ENCODE measurements around the gene OLFML2B. TPM values are rescaled to one million over a fixed set of nuclear protein-coding genes. Genes with fewer than 3 reads are reported as not detected.

OLFML2B gene
- polyA plus RNA-seq, 2 of the 4 experiments (the other 2 are of a cell fraction): 0.10 to 0.79 TPM

DNA sequence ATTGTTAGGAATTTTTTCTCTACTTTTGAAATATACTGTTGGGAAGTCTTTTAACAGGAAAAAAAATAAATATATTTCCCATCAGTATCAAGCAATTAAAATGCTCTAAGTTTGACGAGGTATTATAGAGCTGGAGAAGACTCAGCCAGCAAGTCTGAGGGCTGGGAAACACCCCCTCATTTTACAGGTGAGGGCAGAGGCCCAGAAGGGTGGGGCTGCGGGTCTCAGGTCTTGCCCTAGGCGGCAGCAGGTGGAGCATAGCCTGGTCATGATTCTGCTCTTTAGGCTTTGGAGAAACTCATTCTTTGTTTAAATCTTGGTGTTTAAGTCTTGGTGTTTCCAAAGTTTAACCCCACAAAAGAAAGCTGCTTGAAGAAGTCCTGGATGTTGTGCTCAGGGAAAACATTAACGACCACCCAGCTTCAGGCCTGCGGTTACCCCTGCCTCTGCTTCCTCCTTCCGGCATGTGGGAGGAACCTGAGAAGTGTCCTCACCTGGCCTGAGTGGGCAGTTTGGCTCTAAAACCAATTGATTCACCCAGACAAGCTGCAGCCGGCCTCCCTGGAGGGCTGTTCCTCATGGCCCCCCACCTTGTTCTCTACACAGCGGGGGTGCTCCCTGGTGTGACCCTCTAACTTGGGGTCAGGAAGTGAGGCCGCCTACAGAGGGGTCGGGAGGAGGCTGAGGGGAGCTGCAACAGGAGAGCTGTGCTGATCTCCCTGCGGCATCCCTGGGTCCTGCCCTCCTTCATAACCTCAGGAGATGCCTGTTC lies 41.7 kb downstream of the OLFML2B start:
- Histone ChIP-seq H3K9me3 (0 out of 3 replicates have a peak, but pooled peaks cover under 1% of the 10 kb centered on the region), H3K4me3 (no peak overlapping the region), H3K27ac (no peak overlapping the region), H3K4me1 (no peaks in the 10 kb centered on the region), H3K4me2 (no peak overlapping the region)
- 63% methylated on average over 11 of the region's 11 CpGs for WGBS (ENCODE audit: missing lambda C conversion rate)
- DNase-seq (ENCODE audit: low read depth in 1 of 2, low spot score in 1 of 2) (no peak), ATAC-seq (no peak), FAIRE-seq (no peak)
- ChIA-PET CTCF (interaction anchor here (1.3 to 2.4 kb wide), 2 partner anchors 15 to 189 kb away, joined by 3 to 6 read pairs; no protein-coding TSS in a partner anchor), POLR2A (no interaction called here)
- TF ChIP-seq, protein P1, sequence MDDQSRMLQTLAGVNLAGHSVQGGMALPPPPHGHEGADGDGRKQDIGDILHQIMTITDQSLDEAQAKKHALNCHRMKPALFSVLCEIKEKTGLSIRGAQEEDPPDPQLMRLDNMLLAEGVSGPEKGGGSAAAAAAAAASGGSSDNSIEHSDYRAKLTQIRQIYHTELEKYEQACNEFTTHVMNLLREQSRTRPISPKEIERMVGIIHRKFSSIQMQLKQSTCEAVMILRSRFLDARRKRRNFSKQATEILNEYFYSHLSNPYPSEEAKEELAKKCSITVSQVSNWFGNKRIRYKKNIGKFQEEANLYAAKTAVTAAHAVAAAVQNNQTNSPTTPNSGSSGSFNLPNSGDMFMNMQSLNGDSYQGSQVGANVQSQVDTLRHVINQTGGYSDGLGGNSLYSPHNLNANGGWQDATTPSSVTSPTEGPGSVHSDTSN (IDR thresholded peaks at IDR 0.05): no peak
- TF ChIP-seq RCOR1 (IDR thresholded peaks at IDR 0.05; ENCODE audit: low read depth, low read length): no peak
- no peak for TF ChIP-seq MAFK (IDR thresholded peaks at IDR 0.05; ENCODE audit: partially characterized antibody)

DNA sequence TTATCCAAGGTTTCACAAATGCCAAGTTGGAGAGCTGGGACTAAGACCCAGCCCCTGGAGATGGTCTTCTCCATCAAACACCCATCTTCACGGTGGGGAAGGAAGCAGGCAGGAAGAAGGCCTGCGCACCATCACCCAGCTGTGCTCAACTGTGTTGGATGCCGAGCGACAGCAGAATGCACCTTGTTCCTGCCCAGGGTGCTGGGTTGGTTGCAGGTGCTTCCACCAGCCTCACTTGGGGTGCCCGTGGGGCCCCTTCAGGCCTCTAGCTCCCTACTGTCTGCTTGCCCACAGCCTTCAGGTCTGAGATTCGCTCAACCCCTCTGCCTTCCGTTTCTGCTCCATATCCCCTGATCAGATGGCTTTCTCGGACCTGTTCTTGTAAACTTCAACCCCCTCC lies 42.5 kb downstream of the OLFML2B start:
- no peak for ATAC-seq

DNA sequence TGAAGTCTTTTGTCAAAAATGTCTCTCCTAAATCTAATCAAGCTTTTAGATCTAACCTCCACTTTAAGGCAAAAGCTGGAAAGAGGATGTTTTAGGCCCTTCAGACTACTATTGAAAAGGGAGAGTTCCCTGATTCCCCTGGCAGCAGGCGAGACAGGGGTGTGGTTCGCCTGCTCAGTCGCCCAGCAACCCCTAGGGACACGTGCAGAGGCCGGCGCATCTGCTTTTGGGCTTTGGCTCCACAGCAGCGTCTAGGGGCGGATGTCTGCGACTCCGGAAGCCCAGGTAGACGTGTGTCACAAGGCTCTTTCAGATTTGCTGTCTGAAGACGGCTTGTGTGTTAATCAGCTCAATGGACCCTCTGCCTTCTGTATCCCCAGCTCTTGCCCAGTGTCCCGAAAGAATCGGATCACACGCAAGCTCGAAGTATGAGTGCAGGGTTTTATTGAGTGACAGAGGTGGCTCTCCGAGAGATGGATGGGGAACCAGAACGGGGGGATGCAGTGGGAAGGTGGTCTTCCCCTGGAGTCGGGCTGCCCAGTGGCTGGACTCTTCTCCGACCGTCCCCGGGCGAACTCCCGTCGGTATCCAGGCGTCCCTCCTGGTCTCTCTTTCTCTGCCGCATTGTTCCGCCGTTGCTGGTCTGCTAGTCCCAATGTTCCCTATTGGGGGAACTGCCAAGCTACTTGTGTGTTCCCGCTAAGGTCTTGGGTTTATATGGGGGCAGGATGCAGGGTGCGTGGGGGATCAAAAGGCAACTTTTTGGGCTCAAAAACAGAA lies 45.5 kb downstream of the OLFML2B start:
- ATAC-seq: no peak
- CTCF ChIA-PET: interaction anchor here (0.6 to 0.9 kb wide), 2 partner anchors 26 to 299 kb away, joined by 3 to 4 read pairs; no protein-coding TSS in a partner anchor
- no peak for FAIRE-seq

More for the DNA sequence above, 42.5 kb downstream of the OLFML2B start:
- TF ChIP-seq, protein P1 (IDR thresholded peaks at IDR 0.05): no peak
- TF ChIP-seq BHLHE40 (IDR thresholded peaks at IDR 0.05; ENCODE audit: low read depth, low read length) (no peak), HDAC2 (IDR thresholded peaks at IDR 0.05) (no peak), RFX5 (IDR thresholded peaks at IDR 0.05) (no peak), CBX2 (IDR thresholded peaks at IDR 0.05; ENCODE audit: borderline replicate concordance, low read depth) (no peak), ZFP36 (IDR thresholded peaks at IDR 0.05; ENCODE audit: borderline replicate concordance, partially characterized antibody) (no peak), NR3C1 (IDR thresholded peaks at IDR 0.05) (no peak), HEYL (CRISPR knock-in tag; IDR thresholded peaks at IDR 0.05) (no peak), RNF2 (IDR thresholded peaks at IDR 0.05; ENCODE audit: borderline replicate concordance, low read depth) (no peak), NPAS2 (CRISPR knock-in tag; IDR thresholded peaks at IDR 0.05; ENCODE audit: borderline replicate concordance) (no peak), SMC3 (IDR thresholded peaks at IDR 0.05) (no peak), HOXB13 (CRISPR knock-in tag; IDR thresholded peaks at IDR 0.05; ENCODE audit: low read depth) (no peak), ZSCAN20 (CRISPR knock-in tag; IDR thresholded peaks at IDR 0.05) (no peak), EP300 (IDR thresholded peaks at IDR 0.05) (no peak), CEBPB (IDR thresholded peaks at IDR 0.05) (no peak), HOXB5 (CRISPR knock-in tag; IDR thresholded peaks at IDR 0.05) (no peak)
- H3K27ac ChIP-seq: no peak overlapping the region
- no peaks in the 10 kb centered on the region for H3K4me1 ChIP-seq
- H3K9me3 ChIP-seq: no peaks in the 10 kb centered on the region
- ChIA-PET CTCF (interaction anchor here (1.3 kb wide), 1 partner anchor 14 kb away, joined by 3 read pairs; no protein-coding TSS in a partner anchor), POLR2A (no interaction called here)
- FAIRE-seq: no peak
- no peak for DNase-seq (ENCODE audit: low read depth in 1 of 2, low spot score in 1 of 2)
- 56% methylated on average over 8 of the region's 8 CpGs for WGBS (ENCODE audit: missing lambda C conversion rate)
- no peak overlapping the region for H3K4me2 ChIP-seq
- H3K4me3 ChIP-seq: no peak overlapping the region

More for the DNA sequence above, 45.5 kb downstream of the OLFML2B start:
- Histone ChIP-seq H3K4me1 (no peaks in the 10 kb centered on the region), H3K9me3 (no peaks in the 10 kb centered on the region), H3K4me3 (no peak overlapping the region), H3K4me2 (no peak overlapping the region), H3K27ac (no peak overlapping the region)
- no peak for DNase-seq (ENCODE audit: low read depth in 1 of 2, low spot score in 1 of 2)
- WGBS (ENCODE audit: missing lambda C conversion rate): 79% methylated on average over 23 of the region's 31 CpGs
- POLR2A ChIA-PET: no interaction called here
- no peak for TF ChIP-seq NPAS2 (CRISPR knock-in tag; IDR thresholded peaks at IDR 0.05; ENCODE audit: borderline replicate concordance)
- TF ChIP-seq CBX2 (IDR thresholded peaks at IDR 0.05; ENCODE audit: borderline replicate concordance, low read depth): no peak
- TF ChIP-seq TP53 (CRISPR knock-in tag; IDR thresholded peaks at IDR 0.05): no peak
- no peak for TF ChIP-seq MAZ (IDR thresholded peaks at IDR 0.05; ENCODE audit: borderline replicate concordance, low read depth, low read length)
- no peak for TF ChIP-seq FOSB (CRISPR knock-in tag; IDR thresholded peaks at IDR 0.05)
- TF ChIP-seq ZC3H11A (IDR thresholded peaks at IDR 0.05): no peak
- TF ChIP-seq ELK1 (IDR thresholded peaks at IDR 0.05; ENCODE audit: low read depth, low read length): no peak
- no peak for TF ChIP-seq HEYL (CRISPR knock-in tag; IDR thresholded peaks at IDR 0.05)
- no peak for TF ChIP-seq ZSCAN20 (CRISPR knock-in tag; IDR thresholded peaks at IDR 0.05)
- TF ChIP-seq ESRRA (IDR thresholded peaks at IDR 0.05; ENCODE audit: borderline replicate concordance, low read length): no peak
- TF ChIP-seq ZFP36 (IDR thresholded peaks at IDR 0.05; ENCODE audit: borderline replicate concordance, partially characterized antibody): no peak
- TF ChIP-seq EHMT2 (IDR thresholded peaks at IDR 0.05; ENCODE audit: low read depth): no peak
- TF ChIP-seq HDAC2 (IDR thresholded peaks at IDR 0.05): no peak
- TF ChIP-seq RFX5 (IDR thresholded peaks at IDR 0.05): no peak
- TF ChIP-seq RNF2 (IDR thresholded peaks at IDR 0.05; ENCODE audit: borderline replicate concordance, low read depth): no peak
- no peak for TF ChIP-seq HOXB5 (CRISPR knock-in tag; IDR thresholded peaks at IDR 0.05)
